Measurements from ENCODE around the gene RSPH3. TPM values are rescaled to one million over a fixed set of nuclear protein-coding genes. Genes with fewer than 3 reads are reported as not detected.
A peak's percentile ranks its signal among the peaks of the same experiment; 100 is the strongest.
"Not testable (repeated sequence)": the region's sequence is repeated elsewhere in the genome, so short reads cannot be mapped to it uniquely, and the experiment has no call there.

The RSPH3 gene
- total and polyA plus RNA-seq, 2 experiments from 2014 or later = 8.0 to 8.2 TPM

GRCh38 chr6:159013229-159013628, 13.2 kb upstream of the RSPH3 start:
- Histone ChIP-seq H3K79me2 (no peaks in the 10 kb centered on the region), H3K9me3 (ENCODE audit: low read depth) (no peaks in the 10 kb centered on the region), H3K27me3 (no peaks in the 10 kb centered on the region), H3K36me3 (replicated peaks; ENCODE audit: insufficient read depth, low read depth) (no peaks in the 10 kb centered on the region), H3K4me2 (no peak overlapping the region), H3K4me1 (ENCODE audit: insufficient read depth) (no peaks in the 10 kb centered on the region), H3K27ac (no peak overlapping the region), H4K20me1 (ENCODE audit: insufficient read depth, poor library complexity, severe bottlenecking) (no peaks in the 10 kb centered on the region), H3K4me3 (no peak overlapping the region), H2AFZ (no peak overlapping the region), H3K9me2 (replicated peaks; ENCODE audit: insufficient read depth) (no peaks in the 10 kb centered on the region)
- TF ChIP-seq EZH2 (IDR thresholded peaks at IDR 0.05; ENCODE audit: borderline replicate concordance) (no peak), EZH2phosphoT487 (IDR thresholded peaks at IDR 0.05; ENCODE audit: low read depth, severe bottlenecking, unreplicated experiment) (no peak)
- TF ChIP-seq, protein P1, sequence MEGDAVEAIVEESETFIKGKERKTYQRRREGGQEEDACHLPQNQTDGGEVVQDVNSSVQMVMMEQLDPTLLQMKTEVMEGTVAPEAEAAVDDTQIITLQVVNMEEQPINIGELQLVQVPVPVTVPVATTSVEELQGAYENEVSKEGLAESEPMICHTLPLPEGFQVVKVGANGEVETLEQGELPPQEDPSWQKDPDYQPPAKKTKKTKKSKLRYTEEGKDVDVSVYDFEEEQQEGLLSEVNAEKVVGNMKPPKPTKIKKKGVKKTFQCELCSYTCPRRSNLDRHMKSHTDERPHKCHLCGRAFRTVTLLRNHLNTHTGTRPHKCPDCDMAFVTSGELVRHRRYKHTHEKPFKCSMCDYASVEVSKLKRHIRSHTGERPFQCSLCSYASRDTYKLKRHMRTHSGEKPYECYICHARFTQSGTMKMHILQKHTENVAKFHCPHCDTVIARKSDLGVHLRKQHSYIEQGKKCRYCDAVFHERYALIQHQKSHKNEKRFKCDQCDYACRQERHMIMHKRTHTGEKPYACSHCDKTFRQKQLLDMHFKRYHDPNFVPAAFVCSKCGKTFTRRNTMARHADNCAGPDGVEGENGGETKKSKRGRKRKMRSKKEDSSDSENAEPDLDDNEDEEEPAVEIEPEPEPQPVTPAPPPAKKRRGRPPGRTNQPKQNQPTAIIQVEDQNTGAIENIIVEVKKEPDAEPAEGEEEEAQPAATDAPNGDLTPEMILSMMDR (IDR thresholded peaks at IDR 0.05; ENCODE audit: poor library complexity) = no peak
- 89% methylated on average over 5 of the region's 5 CpGs for whole genome bisulfite sequencing (ENCODE audit: low lambda C conversion rate, missing lambda C conversion rate)
- DNase-seq (ENCODE audit: low spot score) = no peak

- Histone ChIP-seq H3K4me3 (no peak overlapping the region), H2AFZ (no peak overlapping the region)
- WGBS (ENCODE audit: low lambda C conversion rate, missing lambda C conversion rate) = 83% methylated on average over 4 of the region's 4 CpGs
Measured at GRCh38 chr6:159012201-159012600, 12.2 kb upstream of the RSPH3 start.

DNA sequence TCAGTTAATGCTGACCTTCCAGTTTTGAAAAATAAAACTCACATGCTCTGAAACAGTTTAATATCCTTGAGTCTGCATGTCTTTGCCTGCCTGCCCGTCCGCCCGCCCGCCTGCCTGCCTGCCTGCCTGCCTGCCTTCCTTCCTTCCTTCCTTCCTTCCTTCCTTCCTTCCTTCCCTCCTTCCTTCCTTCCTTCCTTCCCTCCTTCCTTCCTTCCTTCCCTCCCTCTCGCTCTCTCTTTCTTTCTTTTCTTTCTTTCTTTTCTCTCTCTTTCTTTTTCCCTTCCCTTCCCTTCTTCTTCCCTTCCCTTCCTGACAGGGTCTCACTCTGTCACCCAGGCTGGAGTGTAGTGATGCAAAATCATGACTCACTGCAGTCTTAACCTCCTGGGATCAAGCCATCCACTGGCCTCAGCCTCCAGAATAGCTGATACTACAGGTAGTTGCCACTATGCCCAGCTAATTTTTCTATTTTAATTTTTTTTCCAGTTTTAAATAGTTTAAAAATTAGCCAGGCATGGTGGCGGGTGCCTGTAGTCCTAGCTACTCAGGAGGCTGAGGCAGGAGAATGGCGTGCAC, 10.1 kb upstream of the RSPH3 start:
- H3K36me3 ChIP-seq (replicated peaks; ENCODE audit: insufficient read depth, low read depth); H3K9me3 ChIP-seq (ENCODE audit: low read depth); H4K20me1 ChIP-seq (ENCODE audit: insufficient read depth, poor library complexity, severe bottlenecking); H3K4me2 ChIP-seq; H3K27me3 ChIP-seq; H3K4me1 ChIP-seq (ENCODE audit: insufficient read depth); H3K79me2 ChIP-seq; H2AFZ ChIP-seq; DNase-seq (ENCODE audit: low spot score); H3K4me3 ChIP-seq; H3K9me2 ChIP-seq (replicated peaks; ENCODE audit: insufficient read depth); H3K27ac ChIP-seq: not testable (repeated sequence)
- 100% methylated on average over 4 of the region's 7 CpGs for WGBS (ENCODE audit: low lambda C conversion rate, missing lambda C conversion rate)

More at GRCh38 chr6:159012201-159012600, 12.2 kb upstream of the RSPH3 start:
- H3K79me2 ChIP-seq = no peaks in the 10 kb centered on the region
- TF ChIP-seq EZH2 (IDR thresholded peaks at IDR 0.05; ENCODE audit: borderline replicate concordance) = no peak
- TF ChIP-seq, protein P1 (IDR thresholded peaks at IDR 0.05; ENCODE audit: poor library complexity) = no peak
- no peak for TF ChIP-seq EZH2phosphoT487 (IDR thresholded peaks at IDR 0.05; ENCODE audit: low read depth, severe bottlenecking, unreplicated experiment)
- H3K27ac ChIP-seq = no peak overlapping the region
- H3K9me2 ChIP-seq (replicated peaks; ENCODE audit: insufficient read depth) = no peaks in the 10 kb centered on the region
- H3K36me3 ChIP-seq (replicated peaks; ENCODE audit: insufficient read depth, low read depth) = no peaks in the 10 kb centered on the region
- no peaks in the 10 kb centered on the region for H3K4me1 ChIP-seq (ENCODE audit: insufficient read depth)
- no peaks in the 10 kb centered on the region for H3K27me3 ChIP-seq
- no peaks in the 10 kb centered on the region for H4K20me1 ChIP-seq (ENCODE audit: insufficient read depth, poor library complexity, severe bottlenecking)
- H3K9me3 ChIP-seq (ENCODE audit: low read depth) = no peaks in the 10 kb centered on the region
- H3K4me2 ChIP-seq = no peak overlapping the region
- DNase-seq (ENCODE audit: low spot score) = no peak

DNA sequence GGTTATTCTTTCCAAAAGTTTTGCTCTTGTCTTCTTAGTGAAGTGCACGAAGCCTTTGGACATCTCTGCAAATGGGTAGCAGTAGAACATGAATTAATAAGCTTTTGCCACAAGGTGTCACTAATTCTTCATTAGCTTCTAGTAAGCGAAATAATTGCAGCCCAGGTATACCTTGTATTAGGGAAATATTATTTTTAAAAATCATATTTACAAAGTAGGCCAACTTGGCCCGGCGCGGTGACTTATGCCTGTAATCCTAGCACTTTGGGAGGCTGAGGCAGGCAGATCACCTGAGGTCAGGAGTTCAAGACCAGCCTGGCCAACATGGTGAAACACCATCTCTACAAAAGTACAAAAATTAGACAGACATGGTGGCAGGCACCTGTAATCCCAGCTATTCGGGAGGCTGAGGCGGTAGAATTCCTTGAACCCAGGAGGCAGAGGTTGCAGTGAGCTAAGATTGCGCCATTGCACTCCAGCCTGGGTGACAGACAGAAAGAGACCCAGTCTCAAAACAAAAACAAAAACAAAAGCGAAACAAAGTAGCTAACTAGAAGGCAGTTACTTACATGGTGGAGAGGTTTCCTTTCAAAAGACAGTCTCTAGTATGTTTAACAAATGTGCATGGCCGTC, 8.8 kb upstream of the RSPH3 start:
- Histone ChIP-seq H3K27me3 (no peaks in the 10 kb centered on the region), H3K4me1 (ENCODE audit: insufficient read depth) (no peaks in the 10 kb centered on the region), H2AFZ (no peak overlapping the region), H3K27ac (no peak overlapping the region), H3K79me2 (no peaks in the 10 kb centered on the region), H3K4me3 (no peak overlapping the region), H3K9me2 (replicated peaks; ENCODE audit: insufficient read depth) (no peaks in the 10 kb centered on the region), H3K4me2 (no peak overlapping the region), H3K36me3 (replicated peaks; ENCODE audit: insufficient read depth, low read depth) (no peaks in the 10 kb centered on the region), H3K9me3 (ENCODE audit: low read depth) (no peaks in the 10 kb centered on the region), H4K20me1 (ENCODE audit: insufficient read depth, poor library complexity, severe bottlenecking) (no peaks in the 10 kb centered on the region)
- WGBS (ENCODE audit: low lambda C conversion rate, missing lambda C conversion rate) = 90% methylated on average over 10 of the region's 10 CpGs
- TF ChIP-seq EZH2 (IDR thresholded peaks at IDR 0.05; ENCODE audit: borderline replicate concordance) (no peak), EZH2phosphoT487 (IDR thresholded peaks at IDR 0.05; ENCODE audit: low read depth, severe bottlenecking, unreplicated experiment) (no peak)
- TF ChIP-seq, protein P1 (IDR thresholded peaks at IDR 0.05; ENCODE audit: poor library complexity) = peak; percentile 57
- DNase-seq (ENCODE audit: low spot score) = peak; percentile 61

All from hepatocyte (in vitro differentiated cells).